ENCODE data around the gene CERT1.
"Not testable (repeated sequence)": the region's sequence is repeated elsewhere in the genome, so short reads cannot be mapped to it uniquely, and the experiment has no call there.

Gene CERT1, protein sequence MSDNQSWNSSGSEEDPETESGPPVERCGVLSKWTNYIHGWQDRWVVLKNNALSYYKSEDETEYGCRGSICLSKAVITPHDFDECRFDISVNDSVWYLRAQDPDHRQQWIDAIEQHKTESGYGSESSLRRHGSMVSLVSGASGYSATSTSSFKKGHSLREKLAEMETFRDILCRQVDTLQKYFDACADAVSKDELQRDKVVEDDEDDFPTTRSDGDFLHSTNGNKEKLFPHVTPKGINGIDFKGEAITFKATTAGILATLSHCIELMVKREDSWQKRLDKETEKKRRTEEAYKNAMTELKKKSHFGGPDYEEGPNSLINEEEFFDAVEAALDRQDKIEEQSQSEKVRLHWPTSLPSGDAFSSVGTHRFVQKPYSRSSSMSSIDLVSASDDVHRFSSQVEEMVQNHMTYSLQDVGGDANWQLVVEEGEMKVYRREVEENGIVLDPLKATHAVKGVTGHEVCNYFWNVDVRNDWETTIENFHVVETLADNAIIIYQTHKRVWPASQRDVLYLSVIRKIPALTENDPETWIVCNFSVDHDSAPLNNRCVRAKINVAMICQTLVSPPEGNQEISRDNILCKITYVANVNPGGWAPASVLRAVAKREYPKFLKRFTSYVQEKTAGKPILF

DNA sequence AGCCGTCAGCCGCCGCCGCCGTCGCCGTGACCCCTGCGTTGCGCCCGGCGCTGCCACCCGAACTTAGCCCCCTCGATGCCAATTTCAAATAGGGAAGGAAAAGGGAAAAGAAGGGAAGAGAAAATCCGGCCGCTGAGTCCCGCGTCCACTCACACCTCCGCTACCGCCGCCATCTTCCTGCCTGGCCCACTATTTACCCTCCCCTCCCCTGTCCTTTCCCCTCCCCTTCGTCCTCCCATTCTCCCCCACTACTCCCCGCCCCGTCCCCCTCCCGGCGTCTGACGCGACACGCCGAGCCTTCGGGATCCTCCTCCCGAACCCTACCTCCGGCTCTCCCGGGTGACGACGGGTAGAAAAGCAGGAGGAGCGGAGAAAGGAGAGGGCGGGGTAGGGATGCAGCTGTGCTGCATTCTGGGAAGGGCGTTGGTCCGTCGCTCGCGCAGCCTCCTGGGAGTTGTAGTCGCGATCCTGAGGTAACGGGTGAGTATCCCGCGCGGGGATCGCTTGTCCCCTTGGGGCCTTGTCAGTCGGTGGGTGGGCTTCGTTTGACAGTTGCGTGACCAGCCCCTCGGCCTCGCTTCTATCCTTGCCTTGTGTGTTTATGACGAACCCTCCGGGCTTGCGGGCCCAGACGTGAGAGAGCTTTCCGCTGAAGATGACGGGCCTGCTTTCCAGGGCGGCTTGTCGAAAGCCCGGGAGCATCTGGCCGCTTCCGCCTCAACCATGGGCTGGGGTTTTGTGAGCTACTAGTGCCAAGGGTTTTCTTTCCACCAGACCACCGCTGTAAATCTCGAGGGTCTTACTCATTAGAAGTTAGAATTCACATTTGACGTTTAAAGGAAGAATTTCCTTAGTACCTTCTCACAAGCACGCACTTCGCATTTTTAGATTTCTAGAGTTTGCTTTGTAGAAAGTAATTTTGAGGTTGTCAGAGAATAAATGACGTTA lies at the start of gene CERT1, which contains the start of gene POLK:
TSS of gene CERT1 (minus strand) at position 195 of the 948 bp plus-strand sequence. CDS start 422 bp downstream, outside the sequence.
TSS of gene POLK (plus strand) at position 457 of the 948 bp plus-strand sequence.
- peak; percentile 90 for DNase-seq

DNA sequence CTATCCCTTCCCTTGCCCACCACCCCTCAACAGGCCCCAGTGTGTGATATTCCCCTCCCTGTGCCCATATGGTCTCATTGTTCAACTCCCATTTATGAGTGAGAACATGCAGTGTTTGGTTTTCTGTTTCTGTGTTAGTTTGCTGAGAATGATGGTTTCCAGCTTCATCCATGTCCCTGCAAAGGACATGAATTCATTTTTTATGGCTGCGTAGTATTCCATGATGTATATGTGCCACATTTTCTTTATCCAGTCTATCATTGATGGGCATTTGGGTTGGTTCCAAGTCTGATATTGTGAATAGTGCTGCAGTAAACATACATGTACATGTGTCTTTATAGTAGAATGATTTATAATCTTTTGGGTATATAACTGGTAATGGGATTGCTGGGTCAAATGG lies 49.2 kb upstream of the CERT1 start:
- DNase-seq = not testable (repeated sequence)

DNA sequence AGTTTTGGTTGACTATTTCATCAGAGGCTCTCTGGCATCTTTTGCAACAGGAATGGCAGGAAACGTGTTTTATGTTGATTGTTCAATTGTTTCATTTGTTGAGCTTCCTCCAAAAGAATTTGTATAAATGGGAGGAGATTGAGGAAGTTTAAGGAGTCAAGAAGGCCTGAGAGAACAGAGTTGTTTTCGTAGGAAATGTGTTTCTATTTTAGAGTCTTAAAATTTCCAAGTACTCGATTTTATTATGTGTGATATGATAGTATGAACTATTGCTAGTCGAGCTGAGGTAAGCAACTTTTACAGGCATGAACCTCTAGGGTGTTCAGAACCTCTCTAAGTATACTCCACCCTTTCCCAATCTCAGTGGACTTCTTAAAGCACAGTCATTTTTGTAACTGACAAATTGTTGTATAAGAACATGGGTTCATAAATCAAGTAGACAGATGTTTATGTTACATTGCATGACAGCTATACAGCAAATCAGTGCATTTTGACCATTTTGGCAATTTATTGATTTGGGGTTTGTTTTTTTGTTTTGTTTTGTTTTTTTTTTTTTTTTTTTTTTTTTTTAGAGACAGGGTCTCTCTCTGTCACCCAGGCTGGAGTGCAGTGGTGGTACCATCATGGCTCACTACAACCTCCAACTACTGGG lies 47.7 kb upstream of the CERT1 start:
- no peak for DNase-seq

DNA sequence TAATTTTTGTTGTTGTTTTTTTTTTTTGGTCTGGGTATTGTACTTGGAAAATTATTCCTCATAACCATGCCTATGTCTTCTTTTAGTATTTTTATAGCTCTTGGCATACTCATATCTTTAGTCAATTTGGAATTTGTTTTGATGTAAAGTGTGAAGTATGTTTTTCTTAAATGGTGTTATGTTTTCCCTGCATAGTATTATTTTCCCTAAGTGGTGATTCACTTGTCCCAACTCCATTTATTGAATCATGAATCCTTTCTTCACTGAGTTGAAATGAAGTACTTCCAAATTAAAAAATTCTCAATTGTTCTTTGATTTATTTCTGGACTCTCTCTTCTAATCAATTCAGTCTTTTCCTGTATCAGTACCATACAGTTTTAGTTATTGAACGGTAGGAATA lies 46.8 kb upstream of the CERT1 start:
- no peak for DNase-seq

DNA sequence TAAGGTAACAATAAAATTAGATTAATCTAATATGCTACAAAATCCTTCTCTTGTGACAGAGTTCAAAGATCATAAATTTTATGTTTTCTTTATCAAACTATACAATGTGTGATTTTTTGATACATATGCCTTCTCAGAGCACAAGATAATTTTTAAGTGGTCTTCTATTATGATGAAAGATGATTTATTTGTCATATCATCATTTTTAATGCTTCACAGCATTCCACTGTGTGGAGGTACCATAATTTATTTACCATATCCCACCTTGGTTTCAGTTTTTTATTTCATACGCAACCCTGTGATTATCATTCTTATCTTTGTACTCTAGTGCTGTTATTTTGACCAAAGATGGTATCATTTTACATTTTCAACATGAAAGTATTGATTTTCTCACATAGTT lies 41.9 kb upstream of the CERT1 start:
- no peak for DNase-seq

DNA sequence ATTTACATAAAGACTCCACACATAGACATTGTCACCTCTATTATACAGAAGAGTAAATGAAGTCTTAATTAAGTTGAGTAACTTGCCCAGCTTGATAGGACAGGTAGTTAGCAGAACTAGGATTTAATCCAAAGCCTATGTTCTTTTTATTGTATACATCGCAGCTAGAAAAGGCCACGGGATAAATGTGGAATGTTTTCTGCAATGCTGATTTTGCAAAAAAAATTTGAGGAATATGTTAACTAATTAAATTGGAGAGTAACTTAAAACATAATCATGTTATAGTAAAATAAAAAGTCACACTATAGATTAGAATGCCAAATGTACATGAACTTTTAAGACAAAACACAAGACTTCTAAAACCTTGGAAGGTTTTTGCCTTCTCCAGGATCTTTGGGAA lies 41.3 kb upstream of the CERT1 start:
- DNase-seq = no peak

DNA sequence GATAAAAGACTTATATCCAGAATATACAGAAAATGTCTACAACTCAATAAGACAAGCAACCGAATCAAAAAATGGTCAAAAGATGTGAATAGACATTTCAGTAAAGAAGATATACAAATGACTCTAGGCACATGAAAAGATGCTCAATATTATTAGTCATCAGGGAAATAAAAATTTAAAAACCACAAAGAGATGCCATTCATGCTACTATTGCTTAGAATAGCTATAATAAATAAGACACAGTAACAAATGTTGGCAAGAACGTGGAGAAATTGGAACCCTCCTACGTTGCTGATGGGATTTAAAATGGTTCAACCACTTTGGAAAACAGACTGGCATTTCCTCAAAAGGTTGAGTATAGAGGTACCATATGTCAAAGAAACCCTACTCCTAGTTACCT lies 40.0 kb upstream of the CERT1 start:
- no peak for DNase-seq

DNA sequence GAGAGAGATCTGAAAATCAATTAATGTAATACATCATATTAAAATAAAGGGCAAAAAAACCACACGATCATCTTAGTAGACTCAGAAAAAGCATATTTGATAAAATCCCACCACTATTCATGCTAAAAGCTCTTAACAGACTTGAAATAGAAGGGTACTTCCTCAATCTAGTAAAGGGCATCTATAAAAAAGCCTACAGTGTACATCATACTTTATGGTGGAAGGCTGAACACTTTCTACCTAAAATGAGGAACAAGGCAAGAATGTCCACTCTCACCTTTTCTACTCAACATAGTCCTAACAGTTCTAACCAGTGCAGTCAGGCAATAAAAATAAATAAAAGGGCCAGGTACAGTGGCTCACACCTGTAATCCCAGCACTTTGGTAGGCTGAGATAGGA lies 39.2 kb upstream of the CERT1 start:
- no peak for DNase-seq

DNA sequence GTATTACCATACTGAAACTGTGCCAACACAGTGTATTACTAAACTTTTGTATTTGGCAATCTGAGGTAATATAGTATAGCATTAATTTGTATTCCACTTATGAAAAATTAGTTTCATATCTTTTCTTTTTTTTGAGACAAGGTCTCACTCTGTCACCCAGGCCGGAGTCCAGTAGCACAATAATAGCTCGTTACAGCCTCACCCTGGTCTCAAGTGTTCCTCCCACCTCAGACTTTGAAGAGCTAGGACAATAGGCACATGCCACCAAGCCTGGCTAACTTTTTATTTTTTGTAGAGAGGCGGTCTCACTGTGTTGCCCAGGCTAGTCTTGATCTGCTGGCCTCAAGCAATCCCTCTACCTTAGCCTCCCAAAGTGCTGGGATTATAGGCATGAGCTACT lies 36.4 kb upstream of the CERT1 start:
- DNase-seq = no peak

DNA sequence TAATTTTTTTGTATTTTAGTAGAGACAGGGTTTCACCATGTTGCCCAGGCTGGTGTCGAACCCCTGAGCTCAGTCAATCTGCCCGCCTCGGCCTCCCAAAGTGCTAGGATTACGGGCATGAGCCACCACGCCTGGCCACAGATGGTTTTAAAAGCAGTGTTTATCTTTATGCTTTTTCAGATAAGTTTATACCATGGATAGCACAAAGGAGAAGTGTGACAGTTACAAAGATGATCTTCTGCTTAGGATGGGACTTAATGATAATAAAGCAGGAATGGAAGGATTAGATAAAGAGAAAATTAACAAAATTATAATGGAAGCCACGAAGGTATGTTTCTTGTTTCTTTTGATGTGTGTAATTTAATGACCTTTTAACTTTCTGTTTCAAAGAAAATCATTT lies 35.4 kb upstream of the CERT1 start:
- DNase-seq = no peak

DNA sequence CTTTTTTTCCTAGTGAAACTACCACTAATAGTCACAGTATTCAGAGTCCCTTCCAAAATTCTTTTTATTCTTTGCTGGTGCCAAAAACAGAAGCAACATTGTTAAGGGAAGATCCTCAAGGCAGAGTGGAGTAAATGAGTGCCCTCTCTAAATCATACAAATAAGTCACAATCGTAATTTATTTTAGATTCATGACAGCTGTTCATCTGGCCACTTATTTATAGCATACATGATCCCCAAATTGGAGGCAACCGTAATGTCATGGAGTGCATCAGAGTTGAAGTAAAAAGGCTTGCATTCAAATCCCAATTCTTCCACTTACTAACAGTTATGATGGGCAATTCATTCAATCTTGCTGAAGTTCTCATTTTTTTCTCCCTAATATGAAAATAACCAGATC lies 33.7 kb upstream of the CERT1 start:
- DNase-seq = no peak

DNA sequence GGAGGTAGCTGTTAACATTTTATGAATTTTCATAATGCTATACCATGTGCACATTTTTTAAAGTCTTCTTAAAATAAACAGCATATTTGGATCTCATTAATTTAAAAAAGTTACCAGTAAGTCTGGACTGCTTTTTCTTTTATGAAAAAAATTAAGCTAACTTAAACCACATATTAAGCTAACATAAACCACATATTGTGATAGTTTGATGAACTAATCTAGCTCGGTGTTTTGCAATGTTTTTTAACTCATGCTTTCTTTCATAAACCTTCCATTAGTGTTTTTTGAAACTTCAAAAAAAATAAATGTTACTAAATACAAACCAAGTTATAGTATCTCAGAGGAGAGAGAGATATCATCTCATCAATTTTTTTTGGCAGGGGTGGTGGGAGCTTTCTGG lies 26.8 kb upstream of the CERT1 start:
- DNase-seq = no peak

DNA sequence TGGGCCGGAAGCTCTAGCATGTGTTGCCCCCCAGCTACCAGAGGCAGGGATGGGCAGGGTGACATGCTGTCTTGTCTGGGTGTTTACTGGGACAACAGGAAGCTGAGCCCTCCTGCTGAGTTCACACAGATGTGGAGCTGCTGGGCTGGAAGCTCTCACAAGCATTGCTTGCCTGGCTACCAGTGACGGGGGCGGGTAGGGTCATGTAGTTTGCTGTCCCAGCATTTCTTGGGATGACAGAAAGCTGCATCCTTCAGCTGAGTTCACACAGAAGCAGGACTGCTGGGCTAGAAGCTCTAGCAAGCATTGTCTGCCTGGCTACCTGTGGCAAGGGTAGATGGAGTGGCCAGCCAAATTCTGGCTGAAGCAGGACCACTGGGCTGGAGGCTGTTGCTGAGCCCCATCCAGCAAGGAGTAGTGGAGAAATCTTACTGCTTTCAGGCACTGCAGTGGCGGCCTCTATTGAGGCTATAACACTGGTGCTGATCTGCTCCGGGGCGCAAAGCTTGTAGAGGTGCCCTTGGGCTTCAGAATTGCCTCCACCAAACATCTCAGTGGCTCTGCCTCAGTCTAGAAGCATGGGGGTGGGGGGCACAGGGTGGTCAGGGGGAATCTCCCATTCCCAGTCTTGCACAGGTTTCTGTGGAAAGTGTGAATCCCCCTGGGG lies 25.4 kb upstream of the CERT1 start:
- no peak for DNase-seq

DNA sequence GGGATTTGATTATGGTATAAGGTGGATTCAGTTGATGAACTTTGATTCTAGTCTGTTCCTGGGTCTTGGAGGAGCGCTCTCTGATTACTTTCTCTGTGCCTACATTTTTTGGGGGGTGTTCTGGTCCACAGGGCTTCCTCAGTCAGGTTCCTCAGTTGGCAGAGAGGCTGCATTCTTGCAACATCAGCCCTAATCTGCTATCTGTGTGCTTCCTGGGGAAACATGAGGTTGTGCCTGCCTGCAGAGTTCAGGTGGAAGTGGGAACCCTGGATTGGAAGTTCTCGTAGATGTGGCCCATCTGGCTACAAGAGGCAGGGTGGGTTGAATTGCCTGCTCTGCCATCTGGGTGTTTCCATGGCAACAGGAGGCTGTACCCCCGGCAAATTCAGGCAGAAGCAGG lies 24.7 kb upstream of the CERT1 start:
- DNase-seq = no peak

DNA sequence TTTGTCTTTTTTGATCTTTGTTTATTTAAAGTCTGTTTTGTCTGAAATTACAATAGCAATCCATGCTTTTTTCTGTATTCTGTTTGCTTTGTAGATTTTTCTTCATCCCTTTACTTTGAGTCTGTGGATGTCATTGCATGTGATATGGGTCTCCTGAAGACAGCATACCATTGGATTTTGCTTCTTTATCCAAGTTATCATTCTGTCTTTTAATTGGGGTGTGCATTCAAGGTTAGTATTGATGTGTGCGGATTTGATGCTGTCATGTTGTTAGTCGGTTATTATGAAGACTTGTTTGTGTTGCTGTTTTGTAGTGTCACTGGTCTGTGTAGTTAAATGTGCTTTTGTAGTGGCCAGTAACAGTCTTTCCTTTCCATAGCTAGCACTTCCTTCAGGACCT lies 23.3 kb upstream of the CERT1 start:
- no peak for DNase-seq

DNA sequence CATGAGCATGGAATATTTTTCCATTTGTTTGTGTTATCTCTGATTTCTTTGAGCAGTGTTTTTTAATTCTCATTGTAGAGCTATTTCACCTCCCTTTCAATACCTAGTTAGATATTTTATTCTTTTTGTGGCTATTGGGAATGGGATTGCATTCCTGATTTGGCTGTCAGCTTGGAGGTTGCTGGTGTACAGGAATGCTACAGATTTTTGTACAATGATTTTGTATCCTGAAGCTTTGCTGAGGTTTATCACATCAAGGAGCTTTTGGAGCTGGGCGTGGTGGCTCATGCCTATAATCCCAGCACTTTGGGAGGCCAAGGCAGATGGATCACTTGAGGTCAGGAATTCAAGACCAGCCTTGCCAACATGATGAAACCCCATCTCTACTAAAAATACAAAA lies 22.3 kb upstream of the CERT1 start:
- DNase-seq = not testable (repeated sequence)

DNA sequence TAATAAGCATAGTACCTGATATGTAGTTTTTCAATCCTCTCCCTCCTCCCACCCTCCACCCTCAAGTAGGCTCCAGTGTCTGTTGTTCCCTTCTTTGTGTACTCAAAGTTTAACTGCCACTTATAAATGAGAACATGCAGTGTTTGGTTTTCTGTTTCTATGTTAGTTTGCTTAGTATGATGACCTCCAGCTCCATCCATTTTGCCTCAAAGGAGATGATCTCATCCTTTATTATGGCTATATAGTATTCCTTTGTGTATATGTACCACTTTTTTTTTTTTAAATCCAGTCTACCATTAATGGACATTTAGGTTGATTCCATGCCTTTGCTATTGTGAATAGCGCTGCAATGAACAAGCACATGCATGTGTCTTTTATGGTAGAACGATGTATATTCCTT lies 20.8 kb upstream of the CERT1 start:
- no peak for DNase-seq

DNA sequence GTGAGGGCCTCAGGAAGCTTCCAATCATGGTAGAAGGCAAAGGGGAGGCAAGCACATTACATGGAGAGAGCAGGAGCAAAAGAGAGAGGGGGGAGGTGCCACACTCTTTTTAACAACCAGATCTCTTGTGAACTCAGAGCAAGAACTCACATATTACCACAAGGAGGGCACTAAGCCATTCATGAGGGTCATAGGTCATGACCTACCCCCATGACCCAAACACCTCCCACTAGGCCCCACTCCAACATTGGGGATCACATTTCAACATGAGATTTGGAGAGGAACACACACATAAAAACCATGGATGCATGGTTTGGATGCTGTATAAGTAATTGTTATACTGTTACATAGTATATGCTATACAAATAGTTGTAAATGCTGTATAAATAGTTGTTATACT lies 17.8 kb upstream of the CERT1 start:
- no peak for DNase-seq

DNA sequence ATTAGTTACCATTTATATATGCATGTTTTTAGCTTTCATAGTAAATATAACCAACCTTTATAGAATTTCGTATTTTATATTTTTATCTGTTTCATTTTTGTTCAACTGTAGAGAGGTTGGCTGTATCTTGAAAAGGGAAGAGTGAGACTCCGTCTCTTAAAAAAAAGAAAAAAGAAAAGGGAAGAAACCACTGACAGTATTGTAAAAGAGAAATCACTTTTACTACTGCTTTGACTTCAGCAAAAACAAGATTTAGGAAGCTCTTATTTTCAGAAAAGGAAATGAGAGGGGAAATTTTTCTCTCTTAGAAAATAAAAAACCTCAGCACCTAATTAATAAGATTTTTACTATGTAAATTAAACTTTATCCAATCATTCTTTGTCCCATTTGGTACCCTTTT lies 14.6 kb upstream of the CERT1 start:
- DNase-seq = no peak

DNA sequence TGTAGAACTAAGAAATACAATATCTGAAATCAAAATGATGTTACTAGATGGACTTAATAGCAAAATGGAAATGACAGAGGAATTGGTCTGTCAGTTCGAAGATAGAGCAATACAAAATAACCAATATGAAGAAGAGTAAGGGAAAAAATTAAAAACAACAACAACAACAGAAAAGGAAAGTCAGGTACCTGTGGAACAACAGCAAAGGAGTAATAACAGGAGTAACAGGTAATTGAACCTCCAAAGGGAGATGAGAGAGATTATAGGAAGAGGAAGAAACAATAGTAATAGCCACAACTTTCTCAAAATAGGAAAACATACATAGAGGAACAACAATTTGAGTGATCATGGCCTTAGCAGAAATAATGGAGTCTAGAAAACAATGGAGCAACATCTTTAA lies 13.9 kb upstream of the CERT1 start:
- no peak for DNase-seq

DNA sequence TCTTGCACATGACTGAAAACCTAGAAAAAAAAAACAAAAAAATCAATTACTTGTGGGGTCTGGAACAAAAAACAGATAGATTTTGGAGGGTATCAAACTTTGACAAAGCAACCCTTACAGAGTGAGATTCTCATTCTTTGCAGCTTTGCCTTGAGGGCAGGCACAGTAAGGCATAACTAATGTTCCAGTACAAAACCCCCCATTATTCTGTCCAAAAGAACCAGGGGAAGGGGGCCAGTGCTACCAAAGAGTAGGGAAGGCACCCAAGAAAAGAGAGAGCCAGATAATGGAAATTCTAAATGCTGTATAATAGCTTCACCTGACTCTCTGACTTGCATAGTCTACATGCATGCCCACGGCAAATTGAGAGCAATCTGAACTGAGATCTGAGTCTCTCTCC lies 13.2 kb upstream of the CERT1 start:
- DNase-seq = no peak

DNA sequence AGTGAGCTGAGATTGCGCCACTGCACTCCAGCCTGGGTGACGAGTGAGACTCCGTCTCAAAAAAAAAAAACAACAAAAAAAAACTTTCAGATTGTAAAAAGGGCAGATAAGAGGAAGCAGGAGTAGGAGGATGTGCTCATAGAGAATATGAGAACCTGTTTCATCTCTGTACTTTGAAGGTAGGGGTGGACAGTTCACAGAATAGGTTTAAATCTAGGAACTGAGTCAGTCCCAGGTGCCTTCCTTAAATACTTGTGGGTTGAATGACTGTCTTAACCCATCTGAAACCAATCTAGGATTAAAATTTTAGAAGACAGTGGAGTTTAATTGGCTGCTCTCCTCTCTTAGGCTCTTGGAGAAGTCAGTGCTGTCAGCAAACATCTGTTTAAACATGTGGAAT lies 12.6 kb upstream of the CERT1 start:
- no peak for DNase-seq
